GM18511 (cell line): ENCODE data around the gene GALNT8.

ENCODE experiments used
- ATAC-seq: cut with Tn5 transposase; IDR thresholded peaks from one replicate; pipeline ENCODE4 v1.9.1; 2021; ENCODE audit warnings: mild to moderate bottlenecking, moderate library complexity; ENCODE audit not compliant: unreplicated experiment

GALNT8 gene

GRCh38 chr12:4794491-4794890 is 74.3 kb downstream of the GALNT8 start:
- no peak for ATAC-seq

GRCh38 chr12:4796216-4796615 is 76.0 kb downstream of the GALNT8 start:
- ATAC-seq: no peak

GRCh38 chr12:4796694-4797482 is 76.7 kb downstream of the GALNT8 start:
- ATAC-seq: no peak

GRCh38 chr12:4800555-4800954 is 80.4 kb downstream of the GALNT8 start:
- ATAC-seq: no peak

- no peak for ATAC-seq
Observed at GRCh38 chr12:4802841-4803240, 82.6 kb downstream of the GALNT8 start.

GRCh38 chr12:4806439-4807115 is 86.4 kb downstream of the GALNT8 start:
- no peak for ATAC-seq

GRCh38 chr12:4807116-4807783 is 87.0 kb downstream of the GALNT8 start:
- ATAC-seq: no peak

GRCh38 chr12:4807813-4808212 is 87.6 kb downstream of the GALNT8 start:
- no peak for ATAC-seq

- no peak for ATAC-seq
Observed at GRCh38 chr12:4809013-4809448, 88.8 kb downstream of the GALNT8 start.

GRCh38 chr12:4809449-4810218 is 89.4 kb downstream of the GALNT8 start:
- no peak for ATAC-seq

- ATAC-seq: no peak
Observed at GRCh38 chr12:4810219-4810671, 90.0 kb downstream of the GALNT8 start.

- no peak for ATAC-seq
Observed at GRCh38 chr12:4812624-4813327, 92.6 kb downstream of the GALNT8 start.

- no peak for ATAC-seq
Observed at GRCh38 chr12:4813741-4814140, 93.5 kb downstream of the GALNT8 start.

GRCh38 chr12:4814485-4814884 is 94.3 kb downstream of the GALNT8 start:
- no peak for ATAC-seq

GRCh38 chr12:4816744-4817525 is 96.7 kb downstream of the GALNT8 start:
- no peak for ATAC-seq

- ATAC-seq: no peak
Observed at GRCh38 chr12:4817880-4818279, 97.7 kb downstream of the GALNT8 start.

- peak; percentile 64 for ATAC-seq
Observed at GRCh38 chr12:4819654-4820053, 99.5 kb downstream of the GALNT8 start.

- ATAC-seq: no peak
Observed at GRCh38 chr12:4820971-4821370, 100.8 kb downstream of the GALNT8 start.
